ACC112 (cell line): ENCODE data around the gene JAG1.
"Not testable (repeated sequence)": the region's sequence is repeated elsewhere in the genome, so short reads cannot be mapped to it uniquely, and the experiment has no call there.

ENCODE experiments used
- H2AFZ ChIP-seq: fragments of 200-600 bp; sonication (generic); one replicate; pipeline ENCODE4 v1.6.0; 2017; ENCODE audit warnings: antibody characterized with exemption, low read length; ENCODE audit not compliant: unreplicated experiment
- H3K27ac ChIP-seq: fragments of 200-600 bp; sonication (generic); 2 replicates; pipeline ENCODE4 v1.5.1; 2014; ENCODE audit warnings: low read depth, mild to moderate bottlenecking, antibody characterized with exemption, low read length, moderate library complexity
- H3K27me3 ChIP-seq: fragments of 200-600 bp; sonication (generic); 2 replicates; pipeline ENCODE4 v1.6.1; 2014; ENCODE audit warnings: mild to moderate bottlenecking, antibody characterized with exemption, low read length, moderate library complexity, mixed read lengths; ENCODE audit not compliant: insufficient read depth
- H3K36me3 ChIP-seq: fragments of 200-600 bp; sonication (generic); 2 replicates; pipeline ENCODE4 v1.6.1; 2016; ENCODE audit warnings: mild to moderate bottlenecking, antibody characterized with exemption, low read length, moderate library complexity, mixed read lengths; ENCODE audit not compliant: insufficient read depth
- H3K4me1 ChIP-seq: fragments of 200-600 bp; sonication (generic); one replicate; pipeline ENCODE4 v1.6.1; 2016; ENCODE audit warnings: low read length, mixed read lengths; ENCODE audit not compliant: insufficient read depth, unreplicated experiment, control insufficient read depth
- H3K4me3 ChIP-seq: fragments of 200-600 bp; sonication (generic); 2 replicates; pipeline ENCODE4 v1.5.1; 2014; ENCODE audit warnings: mild to moderate bottlenecking, low read depth, low read length
- H3K79me2 ChIP-seq: fragments of 200-600 bp; sonication (generic); one replicate; pipeline ENCODE4 v1.6.0; 2016; ENCODE audit warnings: low read length; ENCODE audit not compliant: control insufficient read depth, unreplicated experiment, insufficient read depth

JAG1 gene

GRCh38 chr20:10594296-10594868, 79.4 kb downstream of the JAG1 start:
- Histone ChIP-seq H3K27me3 (no peaks in the 10 kb centered on the region), H3K27ac (peak overlapping the region; percentile 97; the same call in 1 of the 2 replicates), H2AFZ (no peak overlapping the region), H3K79me2 (peaks cover 2% of the 10 kb centered on the region), H3K4me1 (peaks cover 81% of the 10 kb centered on the region), H3K4me3 (no peak overlapping the region), H3K36me3 (no peaks in the 10 kb centered on the region)

GRCh38 chr20:10591946-10592521, 81.8 kb downstream of the JAG1 start:
- Histone ChIP-seq H3K4me3 (no peak overlapping the region), H3K79me2 (peaks cover 2% of the 10 kb centered on the region), H2AFZ (peak overlapping the region; percentile 37), H3K27me3 (no peaks in the 10 kb centered on the region), H3K27ac (peak overlapping the region; percentile 97), H3K4me1 (peaks cover 60% of the 10 kb centered on the region), H3K36me3 (no peaks in the 10 kb centered on the region)

GRCh38 chr20:10590950-10591671, 82.7 kb downstream of the JAG1 start:
- Histone ChIP-seq H3K27me3 (no peaks in the 10 kb centered on the region), H2AFZ (no peak overlapping the region), H3K36me3 (no peaks in the 10 kb centered on the region), H3K4me3 (no peak overlapping the region), H3K27ac (peak overlapping the region; percentile 97), H3K79me2 (peaks cover 2% of the 10 kb centered on the region), H3K4me1 (peaks cover 54% of the 10 kb centered on the region)

- not testable (repeated sequence) for H3K36me3 ChIP-seq, H2AFZ ChIP-seq, H3K27me3 ChIP-seq, H3K79me2 ChIP-seq, H3K4me3 ChIP-seq
- Histone ChIP-seq H3K4me1 (peaks cover 47% of the 10 kb centered on the region), H3K27ac (peak overlapping the region; percentile 97)
These were observed 83.4 kb downstream of the JAG1 start for GRCh38 chr20:10590446-10590845.
